Prostate gland (tissue), 2 donors: ENCODE data around the gene HMGCL.

Experiments
- CTCF ChIP-seq, 4 experiments: fragments of 200-600 bp in 2 of 4; fragments of 450-650 bp in 2 of 4; sonication (generic) in 2 of 4; IDR thresholded peaks; 1 replicate in 3 of 4; 2 replicates in 1 of 4; pipeline ENCODE4 v1.5.1; 2016 to 2019; ENCODE audit warnings: antibody characterized with exemption in 4 of 4, mild to moderate bottlenecking in 2 of 4, moderate library complexity in 2 of 4
- POLR2A ChIP-seq: fragments of 450-650 bp; IDR thresholded peaks from one replicate; pipeline ENCODE4 v1.6.1; 2016; ENCODE audit warnings: antibody characterized with exemption, mild to moderate bottlenecking

GRCh38 chr1:23803674-23804073 lies 21.6 kb downstream of the HMGCL start:
- TF ChIP-seq CTCF (IDR thresholded peaks at IDR 0.05) (no peak), POLR2A (no peak)
